Measurements from ENCODE around the gene TBC1D22A. TPM values are rescaled to one million over a fixed set of nuclear protein-coding genes. Genes with fewer than 3 reads are reported as not detected.

TBC1D22A gene
- total and polyA plus RNA-seq, 2 experiments from 2014 or later: 9.6 to 13.3 TPM

GRCh38 chr22:46964773-46965550, 202.5 kb downstream of the TBC1D22A start:
- Histone ChIP-seq H2AFZ (no peak overlapping the region), H4K20me1 (replicated peaks; ENCODE audit: insufficient read depth) (no peaks in the 10 kb centered on the region; the same call in 1 of the 2 replicates), H3K4me1 (ENCODE audit: insufficient read depth) (no peaks in the 10 kb centered on the region; the same call in 1 of the 2 replicates), H3K27ac (ENCODE audit: low read depth) (no peak overlapping the region), H3K4me2 (no peak overlapping the region), H3K79me2 (replicated peaks; ENCODE audit: insufficient read depth) (peaks cover 11% of the 10 kb centered on the region; the same call in 1 of the 2 replicates), H3K9me2 (ENCODE audit: insufficient read depth) (no peaks in the 10 kb centered on the region), H3K4me3 (no peak overlapping the region), H3F3A (replicated peaks; ENCODE audit: low read depth) (no peaks in the 10 kb centered on the region), H3K27me3 (ENCODE audit: insufficient read depth) (no peaks in the 10 kb centered on the region), H3K36me3 (ENCODE audit: insufficient read depth) (no peaks in the 10 kb centered on the region)
- DNase-seq (ENCODE audit: low spot score) (peak; percentile 36), ATAC-seq (peak; percentile 32; the same call in 2 of the 3 replicates)
- no peak overlapping the region for H3K27ac Mint-ChIP-seq
- no peaks in the 10 kb centered on the region for H3K36me3 Mint-ChIP-seq (ENCODE audit: low read depth)
- peaks cover 5% of the 10 kb centered on the region for H3K27me3 Mint-ChIP-seq (ENCODE audit: insufficient read depth, low read depth, poor library complexity)
- TF ChIP-seq CREB1 (CRISPR knock-in tag; IDR thresholded peaks at IDR 0.05; ENCODE audit: low read depth) (no peak), STAT1 (IDR thresholded peaks at IDR 0.05; ENCODE audit: unreplicated experiment) (no peak), EZH2 (IDR thresholded peaks at IDR 0.05; ENCODE audit: low read depth, unreplicated experiment) (no peak), NANOG (IDR thresholded peaks at IDR 0.05; ENCODE audit: borderline replicate concordance) (no peak), ZNF114 (CRISPR knock-in tag; IDR thresholded peaks at IDR 0.05) (no peak), REST (IDR thresholded peaks at IDR 0.05; ENCODE audit: unreplicated experiment) (no peak), ZNF331 (CRISPR knock-in tag; IDR thresholded peaks at IDR 0.05; ENCODE audit: low read depth) (no peak)
- TF ChIP-seq, protein P1, sequence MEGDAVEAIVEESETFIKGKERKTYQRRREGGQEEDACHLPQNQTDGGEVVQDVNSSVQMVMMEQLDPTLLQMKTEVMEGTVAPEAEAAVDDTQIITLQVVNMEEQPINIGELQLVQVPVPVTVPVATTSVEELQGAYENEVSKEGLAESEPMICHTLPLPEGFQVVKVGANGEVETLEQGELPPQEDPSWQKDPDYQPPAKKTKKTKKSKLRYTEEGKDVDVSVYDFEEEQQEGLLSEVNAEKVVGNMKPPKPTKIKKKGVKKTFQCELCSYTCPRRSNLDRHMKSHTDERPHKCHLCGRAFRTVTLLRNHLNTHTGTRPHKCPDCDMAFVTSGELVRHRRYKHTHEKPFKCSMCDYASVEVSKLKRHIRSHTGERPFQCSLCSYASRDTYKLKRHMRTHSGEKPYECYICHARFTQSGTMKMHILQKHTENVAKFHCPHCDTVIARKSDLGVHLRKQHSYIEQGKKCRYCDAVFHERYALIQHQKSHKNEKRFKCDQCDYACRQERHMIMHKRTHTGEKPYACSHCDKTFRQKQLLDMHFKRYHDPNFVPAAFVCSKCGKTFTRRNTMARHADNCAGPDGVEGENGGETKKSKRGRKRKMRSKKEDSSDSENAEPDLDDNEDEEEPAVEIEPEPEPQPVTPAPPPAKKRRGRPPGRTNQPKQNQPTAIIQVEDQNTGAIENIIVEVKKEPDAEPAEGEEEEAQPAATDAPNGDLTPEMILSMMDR (conservative IDR thresholded peaks at IDR 0.05; ENCODE audit: low read depth in 2 of 2): peak in 1 of 2 experiments; percentile 40; a peak in 2 of 4 replicates
- TF ChIP-seq, protein P2, sequence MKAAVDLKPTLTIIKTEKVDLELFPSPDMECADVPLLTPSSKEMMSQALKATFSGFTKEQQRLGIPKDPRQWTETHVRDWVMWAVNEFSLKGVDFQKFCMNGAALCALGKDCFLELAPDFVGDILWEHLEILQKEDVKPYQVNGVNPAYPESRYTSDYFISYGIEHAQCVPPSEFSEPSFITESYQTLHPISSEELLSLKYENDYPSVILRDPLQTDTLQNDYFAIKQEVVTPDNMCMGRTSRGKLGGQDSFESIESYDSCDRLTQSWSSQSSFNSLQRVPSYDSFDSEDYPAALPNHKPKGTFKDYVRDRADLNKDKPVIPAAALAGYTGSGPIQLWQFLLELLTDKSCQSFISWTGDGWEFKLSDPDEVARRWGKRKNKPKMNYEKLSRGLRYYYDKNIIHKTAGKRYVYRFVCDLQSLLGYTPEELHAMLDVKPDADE (IDR thresholded peaks at IDR 0.05): no peak
- peaks cover 27% of the 10 kb centered on the region for H3K4me1 Mint-ChIP-seq
- no peaks in the 10 kb centered on the region; the same call in 2 of the 3 replicates for H3K9me3 Mint-ChIP-seq
- H3K4me3 Mint-ChIP-seq: no peak overlapping the region
